Measurements from ENCODE around the gene C1orf141.
"Not testable (repeated sequence)": the region's sequence is repeated elsewhere in the genome, so short reads cannot be mapped to it uniquely, and the experiment has no call there.

Gene C1orf141

DNA sequence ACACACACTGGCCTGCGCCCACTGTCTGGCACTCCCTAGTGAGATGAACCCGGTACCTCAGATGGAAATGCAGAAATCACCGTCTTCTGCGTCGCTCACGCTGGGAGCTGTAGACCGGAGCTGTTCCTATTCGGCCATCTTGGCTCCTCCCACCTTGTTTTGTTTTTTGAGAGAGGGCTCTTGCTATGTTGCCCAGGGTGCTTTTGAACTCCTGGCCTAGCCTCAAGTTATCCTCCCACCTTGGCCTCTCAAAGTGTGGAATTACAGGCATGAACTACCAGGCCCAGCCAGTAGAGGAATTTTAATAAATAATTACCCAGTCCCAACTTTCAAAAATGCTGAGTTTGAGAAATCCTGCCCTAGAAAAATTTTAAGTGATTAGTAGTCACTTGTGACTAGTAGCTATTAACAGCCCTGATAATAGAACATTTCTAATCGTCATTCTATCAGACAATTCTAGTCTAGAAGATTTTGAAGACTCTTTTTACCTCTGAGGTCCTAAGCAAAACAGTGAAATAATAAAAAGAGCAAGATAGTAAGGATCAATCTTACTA lies 49.9 kb downstream of the C1orf141 start:
- DNase-seq = no peak

DNA sequence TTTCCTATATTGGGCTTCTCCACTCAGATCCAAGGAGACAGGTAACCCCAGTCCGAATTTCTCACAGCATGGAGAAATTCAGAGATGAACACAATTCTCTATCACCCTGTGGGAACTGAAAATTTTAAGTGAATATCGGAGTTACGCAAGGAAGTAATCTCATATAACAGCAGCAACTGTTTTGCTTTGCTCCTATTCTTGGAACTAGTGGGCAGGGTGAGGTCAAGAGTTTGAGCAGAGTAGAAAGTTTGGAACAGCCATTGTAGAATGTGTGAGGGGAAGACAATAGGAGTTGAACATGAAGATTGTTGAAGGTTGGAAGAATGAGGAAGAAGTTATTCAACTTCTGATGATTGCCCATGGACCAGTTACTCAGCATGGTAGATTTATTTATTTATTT lies 56.5 kb downstream of the C1orf141 start:
- peak; percentile 57 for DNase-seq

DNA sequence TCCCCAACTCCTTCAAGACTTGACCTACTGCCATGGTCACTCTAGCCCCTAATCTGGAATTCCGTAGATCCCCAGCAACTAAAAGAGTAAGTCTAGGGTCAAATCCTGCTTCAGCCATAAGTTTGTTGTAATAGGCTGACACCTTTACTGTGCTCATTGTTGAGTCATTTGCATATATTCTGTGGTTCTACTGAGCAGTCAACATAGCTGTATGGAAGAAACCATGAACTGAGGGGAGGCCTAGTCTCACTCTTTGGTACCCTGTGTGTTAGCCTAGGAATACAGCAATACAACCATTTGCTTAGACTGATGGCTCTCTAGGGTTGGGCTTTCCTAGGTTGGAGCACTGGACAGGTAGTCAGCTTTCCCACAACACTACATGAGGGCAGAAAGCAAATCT lies 57.2 kb downstream of the C1orf141 start:
- DNase-seq = no peak

DNA sequence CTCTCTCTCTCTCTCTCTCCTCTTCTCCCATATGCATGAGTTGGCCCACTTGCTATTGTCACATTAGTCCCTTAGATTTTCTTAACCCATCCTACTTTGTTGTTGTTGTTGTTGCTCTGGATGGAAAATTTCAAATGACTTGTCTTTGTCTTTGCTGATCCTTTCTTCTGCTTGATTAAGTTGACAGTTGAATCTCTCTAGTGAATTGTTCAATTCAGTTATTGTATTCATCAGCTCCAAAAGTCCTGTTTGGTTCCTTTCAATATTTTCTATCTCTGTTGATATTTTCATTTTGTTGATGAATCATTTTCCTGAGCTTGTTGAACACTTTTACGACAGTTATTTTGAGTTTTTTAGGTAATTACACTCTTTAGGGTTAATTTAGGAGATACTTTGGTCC lies 62.0 kb downstream of the C1orf141 start:
- DNase-seq = no peak

DNA sequence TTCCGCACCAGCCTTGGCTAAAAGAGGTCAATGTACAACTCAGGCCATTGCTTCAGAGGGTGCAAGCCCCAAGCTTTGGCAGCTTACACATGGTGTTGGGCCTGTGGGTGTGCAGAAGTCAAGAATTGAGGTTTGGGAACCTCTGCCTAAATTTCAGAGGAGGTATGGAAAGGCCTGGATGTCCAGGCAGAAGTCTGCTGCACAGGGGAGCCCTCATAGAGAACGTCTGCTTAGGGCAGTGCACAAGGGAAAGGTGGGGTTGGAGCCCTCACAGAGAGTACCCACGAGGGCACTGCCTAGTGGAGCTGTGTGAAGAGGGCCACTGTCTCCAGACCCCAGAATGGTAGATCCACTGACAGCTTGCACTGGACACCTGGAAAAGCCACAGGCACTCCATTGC lies 67.1 kb downstream of the C1orf141 start:
- not testable (repeated sequence) for DNase-seq

DNA sequence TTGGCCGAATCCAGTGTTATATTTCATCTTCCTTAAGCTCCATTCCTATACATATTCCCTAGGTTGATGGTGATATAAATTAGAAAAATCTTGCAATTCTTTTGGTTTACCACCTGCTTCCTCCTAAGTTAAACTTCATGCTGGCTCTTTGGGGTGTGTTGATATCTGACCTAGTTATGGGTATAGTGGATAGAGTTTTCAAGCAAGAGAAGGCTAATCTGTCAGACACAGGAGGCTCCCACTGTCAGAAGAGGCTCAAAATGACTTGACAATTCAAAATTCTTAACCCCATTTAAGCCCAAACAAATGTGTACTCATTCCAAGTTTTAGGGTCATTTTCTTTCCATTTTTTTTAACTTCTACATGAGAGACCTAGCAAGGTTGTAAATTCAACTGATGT lies 72.4 kb downstream of the C1orf141 start:
- no peak for DNase-seq

DNA sequence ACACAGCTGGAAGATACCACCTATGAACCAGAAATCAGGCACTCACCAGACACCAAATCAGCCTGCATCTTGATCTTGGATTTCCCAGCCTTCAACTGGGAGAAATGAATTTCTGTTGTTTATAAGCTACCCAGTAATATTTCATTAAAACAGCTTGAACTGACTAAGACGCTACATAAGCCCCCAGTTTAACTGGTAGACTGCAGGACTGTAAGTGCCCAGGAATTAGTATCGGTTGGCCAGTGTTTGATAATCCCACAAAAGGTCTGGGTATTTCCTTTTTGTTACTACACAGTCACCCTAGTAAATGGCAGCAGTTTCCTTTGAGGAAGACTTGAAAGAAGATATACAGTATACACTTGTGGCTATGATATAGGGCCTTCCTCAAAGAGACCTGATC lies 73.5 kb downstream of the C1orf141 start:
- no peak for DNase-seq

DNA sequence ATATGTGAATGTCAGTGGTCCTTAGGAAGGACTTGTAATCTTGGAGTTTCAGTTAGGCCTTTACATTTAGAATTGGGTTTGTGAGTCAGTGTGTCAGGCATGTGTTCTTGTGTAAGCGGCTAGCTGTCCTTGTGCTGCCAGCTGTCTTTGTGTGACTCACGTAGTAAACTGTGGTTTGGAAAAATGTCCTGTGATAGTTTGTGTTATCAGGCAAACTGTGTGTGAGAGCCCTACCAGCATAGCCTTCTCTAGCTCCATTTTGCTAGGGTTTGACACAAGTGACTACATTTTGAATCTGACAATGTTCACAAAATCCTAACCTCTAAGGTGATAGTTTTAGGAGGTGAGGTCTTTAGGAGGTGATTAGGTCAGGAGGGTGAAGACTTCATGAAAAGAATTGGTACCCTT lies 74.0 kb downstream of the C1orf141 start:
- DNase-seq = no peak

DNA sequence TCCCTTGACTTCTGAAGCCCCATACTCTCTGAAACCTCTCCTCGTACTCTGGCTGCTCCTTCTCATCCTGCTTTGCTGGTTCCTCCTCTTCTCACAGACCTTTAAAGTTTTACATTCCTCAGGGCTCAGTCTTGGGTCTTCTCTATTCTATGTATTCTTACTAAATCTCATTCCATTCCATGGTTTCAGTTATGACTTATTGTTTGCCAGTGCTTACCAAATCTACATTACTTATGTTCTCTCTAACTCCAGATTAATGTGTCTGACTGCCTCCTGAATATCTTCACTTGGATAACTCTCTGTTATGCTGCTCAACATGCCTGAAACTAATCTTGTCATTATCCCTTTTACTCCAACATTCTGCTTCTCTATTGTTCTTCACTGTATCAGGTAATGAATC lies 75.4 kb downstream of the C1orf141 start:
- no peak for DNase-seq

DNA sequence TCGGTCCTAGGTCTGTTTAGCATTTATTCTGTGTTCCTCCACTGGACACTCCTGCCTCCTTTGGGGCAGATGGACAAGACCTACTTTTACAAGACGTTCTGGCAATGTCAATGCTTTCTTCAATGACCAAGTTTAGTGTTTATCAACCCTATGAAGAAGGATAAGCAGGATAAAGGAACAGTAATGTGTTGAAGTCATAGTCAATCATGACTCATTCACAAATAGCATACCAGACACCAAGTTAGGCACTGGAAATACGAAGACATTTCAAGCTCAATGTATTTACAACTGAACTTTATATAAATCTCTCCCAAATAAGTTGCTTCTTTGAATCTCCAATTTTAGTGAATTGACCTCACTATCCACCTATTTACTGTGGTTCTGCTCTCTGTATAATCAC lies 76.0 kb downstream of the C1orf141 start:
- DNase-seq = no peak

DNA sequence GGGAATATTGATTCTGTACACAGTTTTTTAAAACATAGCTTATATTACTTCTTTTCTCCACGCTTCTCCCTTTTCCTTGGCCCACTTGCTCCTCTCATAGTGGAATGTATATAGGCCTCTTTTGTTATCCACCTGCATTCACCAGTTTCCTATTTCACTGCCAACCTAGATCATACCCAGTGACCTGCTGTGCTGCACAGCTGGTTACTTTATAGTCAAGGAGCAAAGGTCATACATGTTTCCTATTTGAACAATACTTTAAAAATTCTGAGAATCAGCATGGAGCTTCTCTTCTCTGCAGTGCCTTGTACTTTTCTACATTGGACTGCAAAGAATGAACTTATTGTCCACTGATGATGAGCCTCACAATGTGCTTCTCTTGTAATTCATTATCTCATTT lies 76.5 kb downstream of the C1orf141 start:
- no peak for DNase-seq

DNA sequence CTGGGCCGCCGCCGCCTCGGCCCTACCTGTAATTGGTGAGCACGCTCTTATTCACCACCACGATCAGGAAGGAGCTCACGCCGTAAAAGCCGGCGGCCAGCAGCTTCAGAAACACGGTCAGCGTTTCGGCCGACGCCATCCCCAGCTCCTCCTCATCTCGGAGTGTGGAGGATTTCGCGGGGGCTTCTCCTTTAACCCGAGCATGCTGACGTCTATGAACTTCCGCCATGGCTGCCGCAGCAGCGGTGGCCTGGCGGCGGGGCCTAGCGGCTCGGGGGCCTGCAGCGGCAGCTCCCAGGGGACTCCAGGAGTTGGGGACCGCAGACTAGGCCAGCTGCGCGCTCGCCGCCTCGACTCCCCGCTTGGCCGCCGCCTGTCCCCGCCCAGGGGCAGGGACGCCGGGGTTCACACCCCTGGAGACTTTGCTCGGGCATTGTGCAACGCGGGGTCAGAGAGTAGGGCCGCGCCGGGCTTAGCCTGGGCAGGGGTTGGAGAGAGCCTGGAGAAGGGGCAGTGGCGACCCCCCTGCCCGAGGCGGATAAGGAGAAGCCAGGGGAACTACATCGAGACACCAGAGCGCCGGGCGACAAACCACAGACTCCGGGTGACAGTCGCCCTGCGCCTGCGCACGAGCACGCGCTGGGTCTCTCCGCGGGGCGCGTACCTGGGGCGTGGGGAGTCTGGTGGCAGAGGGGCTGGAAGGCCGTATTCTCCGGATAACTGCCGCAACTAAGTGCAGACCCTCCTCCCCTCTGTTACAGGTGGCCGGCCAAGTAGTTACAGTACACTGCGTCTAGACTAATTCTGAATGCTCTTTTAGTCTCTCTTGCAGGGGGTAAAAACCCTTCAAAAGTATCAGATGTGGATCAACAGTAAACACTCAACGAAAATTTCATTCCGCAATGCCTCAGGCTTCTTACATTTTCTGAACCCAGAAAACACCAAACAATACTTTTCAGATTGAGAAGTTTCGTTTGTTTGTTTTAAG lies 80.7 kb downstream of the C1orf141 start, which contains the start of gene SLC35D1:
Gene SLC35D1, minus strand, starts transcription at position 364 of the 988 bp plus-strand sequence. Its CDS starts 135 bp downstream, at position 229.
- DNase-seq = peak; percentile 82

DNA sequence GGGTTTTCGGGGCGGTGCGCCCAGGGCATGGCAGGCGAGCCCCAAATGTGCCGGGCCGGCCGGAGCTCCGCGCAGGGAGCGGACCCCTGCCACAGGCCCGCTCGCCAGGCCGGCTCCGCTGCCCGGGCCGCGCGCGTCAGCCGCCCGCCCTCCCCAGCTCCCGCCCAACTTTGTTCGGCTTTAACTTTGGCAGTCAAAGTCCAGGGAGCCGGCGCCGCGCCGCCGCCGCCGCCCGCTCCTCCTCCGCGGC lies 81.3 kb downstream of the C1orf141 start:
- no peak for DNase-seq

DNA sequence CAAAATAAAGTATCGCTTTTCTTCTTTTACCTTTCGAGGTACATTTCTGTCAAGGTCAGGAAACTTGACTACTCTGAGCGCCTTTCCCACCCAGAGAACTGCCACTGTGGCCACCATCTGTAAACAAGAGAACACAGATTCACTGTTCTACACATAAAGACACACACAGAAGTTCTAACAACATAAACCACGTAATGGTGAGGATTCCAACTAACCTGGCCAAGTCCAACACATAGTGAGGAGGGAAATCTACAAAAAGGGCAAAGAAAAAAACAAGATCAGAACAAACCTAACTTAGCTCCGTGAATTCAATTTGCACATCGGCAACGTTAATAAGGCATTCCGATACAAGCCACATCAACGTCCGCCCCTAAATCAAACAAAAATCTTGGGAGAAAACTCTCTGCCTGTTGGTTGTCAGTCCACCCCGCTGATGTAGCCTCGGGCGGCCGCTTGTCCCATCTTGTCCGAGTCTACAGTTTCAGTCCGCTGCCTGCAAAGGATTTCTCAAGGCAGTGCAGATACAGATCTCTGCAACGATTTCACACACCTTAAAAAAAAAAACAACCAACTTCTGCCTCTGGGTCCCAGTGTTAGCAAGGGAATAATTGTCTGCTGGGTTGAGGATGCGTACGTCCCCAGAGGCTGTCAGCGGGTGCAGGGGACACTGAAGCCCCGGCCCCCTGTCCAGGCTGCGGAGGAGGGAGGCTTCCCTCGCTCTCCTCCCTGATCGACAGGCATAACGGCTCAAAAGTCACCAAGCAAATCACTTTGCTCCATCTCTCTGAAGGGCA lies 81.8 kb downstream of the C1orf141 start:
- peak; percentile 68 for DNase-seq

DNA sequence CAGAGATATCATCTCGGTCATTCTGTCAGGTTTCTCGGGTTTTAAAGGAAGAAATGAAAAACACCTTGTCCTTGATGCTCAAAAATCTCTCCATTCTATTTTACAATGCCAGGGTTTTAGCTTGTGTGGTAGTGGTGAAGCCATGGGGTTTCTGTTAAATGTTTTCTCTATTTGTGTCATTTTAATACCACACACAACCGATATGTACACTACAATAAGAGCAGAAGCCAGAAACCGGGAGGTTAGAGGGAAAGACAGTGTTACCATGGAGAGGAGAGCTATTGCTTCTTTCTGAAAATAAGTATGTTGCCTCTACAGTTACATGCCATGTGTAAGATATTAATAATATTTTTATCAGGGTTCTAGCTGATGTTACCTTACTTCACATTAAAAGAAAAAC lies 83.6 kb downstream of the C1orf141 start:
- no peak for DNase-seq

DNA sequence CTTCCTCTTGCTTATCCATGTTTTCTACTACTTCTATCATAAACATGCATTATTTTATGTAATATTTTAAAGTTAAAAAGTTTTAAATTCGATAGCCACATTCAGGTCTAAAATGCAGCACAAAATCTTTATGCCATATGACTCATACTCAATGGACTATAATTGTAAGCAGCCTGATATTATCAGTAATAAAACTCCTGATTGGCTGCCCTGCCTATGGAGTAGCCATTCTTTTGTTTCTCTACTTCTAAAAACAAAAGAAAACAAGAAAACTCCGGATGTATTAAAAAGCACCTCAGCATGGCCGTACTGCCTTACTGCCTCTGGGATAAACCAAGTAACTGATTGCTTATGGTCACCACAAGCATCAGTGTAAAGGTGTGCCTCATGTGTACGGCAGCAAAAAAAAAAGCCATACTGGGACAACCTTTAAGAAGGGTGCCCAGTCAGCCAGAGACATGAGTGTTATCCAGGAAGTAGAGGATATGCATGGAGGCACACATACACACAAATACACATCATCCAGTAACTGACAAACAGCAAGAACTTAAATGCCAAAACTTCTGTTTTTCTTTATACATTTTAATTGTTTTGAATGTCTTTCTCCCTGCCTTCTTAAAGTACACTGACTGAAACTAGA lies 90.0 kb downstream of the C1orf141 start:
- DNase-seq = no peak

DNA sequence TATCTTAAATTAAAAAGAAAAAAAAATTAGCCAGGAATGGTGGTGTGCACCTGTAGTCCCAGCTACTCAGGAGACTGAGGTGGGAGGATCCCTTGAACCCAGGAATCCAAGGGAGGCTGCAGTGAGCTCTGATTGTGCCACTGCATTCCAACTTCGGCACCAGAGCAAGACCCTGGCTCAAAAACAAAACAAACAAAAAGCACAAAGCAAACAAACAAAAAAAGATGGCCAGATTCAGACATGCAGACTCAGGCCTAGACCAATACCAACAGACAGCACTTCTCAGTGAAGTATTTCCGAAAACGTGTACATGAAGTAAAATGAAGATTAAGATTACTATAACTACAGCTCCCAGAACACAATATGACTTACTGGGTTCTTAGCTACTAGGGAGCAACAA lies 91.4 kb downstream of the C1orf141 start:
- DNase-seq = no peak
